GM19238 (cell line): ENCODE results near the gene RPGRIP1.
A peak's percentile ranks its signal among the peaks of the same experiment; 100 is the strongest.
"Not testable (repeated sequence)": the region's sequence is repeated elsewhere in the genome, so short reads cannot be mapped to it uniquely, and the experiment has no call there.

ENCODE experiments used
- DNase-seq: peaks from one replicate; pipeline ENCODE4 v3.0.0; 2011; ENCODE audit warnings: low spot score; ENCODE audit not compliant: insufficient read length

RPGRIP1 gene

GRCh38 chr14:21299562-21300130 lies 19.8 kb downstream of the RPGRIP1 start:
- DNase-seq: no peak

- no peak for DNase-seq
Observed at GRCh38 chr14:21300892-21301291, 21.0 kb downstream of the RPGRIP1 start.

GRCh38 chr14:21302013-21302835 lies 22.3 kb downstream of the RPGRIP1 start:
- no peak for DNase-seq

- DNase-seq: not testable (repeated sequence)
Observed at GRCh38 chr14:21302836-21303140, 22.9 kb downstream of the RPGRIP1 start.

GRCh38 chr14:21307637-21308036 lies 27.8 kb downstream of the RPGRIP1 start:
- no peak for DNase-seq

GRCh38 chr14:21308132-21308478 lies 28.2 kb downstream of the RPGRIP1 start:
- no peak for DNase-seq

- DNase-seq: peak; percentile 44
Observed at GRCh38 chr14:21308479-21309237, 28.8 kb downstream of the RPGRIP1 start.

GRCh38 chr14:21309238-21309636 lies 29.4 kb downstream of the RPGRIP1 start:
- no peak for DNase-seq

- DNase-seq: no peak
Observed at GRCh38 chr14:21309956-21310355, 30.1 kb downstream of the RPGRIP1 start.

GRCh38 chr14:21311614-21312013 lies 31.7 kb downstream of the RPGRIP1 start:
- DNase-seq: no peak

GRCh38 chr14:21313512-21313911 lies 33.6 kb downstream of the RPGRIP1 start:
- no peak for DNase-seq

GRCh38 chr14:21317398-21317797 lies 37.5 kb downstream of the RPGRIP1 start:
- no peak for DNase-seq

GRCh38 chr14:21320913-21321312 lies 41.0 kb downstream of the RPGRIP1 start:
- no peak for DNase-seq

- DNase-seq: no peak
Observed at GRCh38 chr14:21322716-21323115, 42.8 kb downstream of the RPGRIP1 start.

GRCh38 chr14:21326972-21327371 lies 47.1 kb downstream of the RPGRIP1 start:
- DNase-seq: no peak
